HG02870 (cell line): ENCODE results near the gene MAP4K5.
"Not testable (repeated sequence)": the region's sequence is repeated elsewhere in the genome, so short reads cannot be mapped to it uniquely, and the experiment has no call there.

Source experiments
- ATAC-seq: cut with Tn5 transposase; IDR thresholded peaks from one replicate; pipeline ENCODE4 v1.9.1; 2021; ENCODE audit warnings: mild to moderate bottlenecking, moderate library complexity; ENCODE audit not compliant: unreplicated experiment

Gene MAP4K5

GRCh38 chr14:50533241-50533705 is 904 bp upstream of the MAP4K5 start:
- ATAC-seq, result no peak

GRCh38 chr14:50531595-50532501 is 521 bp downstream of the MAP4K5 start:
- peak; percentile 19 for ATAC-seq

DNA sequence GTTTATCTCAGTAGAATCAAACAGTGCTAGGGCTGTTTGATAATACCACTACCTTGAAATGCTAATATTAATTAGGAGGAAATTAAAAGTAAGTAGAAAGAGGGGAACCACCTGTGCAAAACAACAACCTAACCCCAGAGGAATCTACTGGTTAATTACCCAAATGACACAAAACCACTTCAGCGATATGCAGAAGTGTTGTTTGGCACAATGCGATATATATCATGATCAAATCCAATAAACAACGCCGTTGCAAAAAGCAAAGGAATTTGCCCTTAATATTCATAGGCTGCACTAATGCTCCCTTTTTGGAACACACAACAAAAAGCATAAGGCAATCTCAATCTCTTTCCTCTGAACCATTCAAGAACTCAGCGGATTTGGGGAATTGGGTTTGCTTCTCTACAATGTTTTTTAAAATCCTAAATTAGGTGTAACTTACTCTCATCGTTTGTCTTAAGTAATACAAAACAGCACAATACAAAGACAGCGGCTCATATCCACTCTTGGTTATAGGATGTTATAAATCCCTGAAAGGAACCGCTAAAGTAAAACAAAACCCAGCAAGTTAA is 1.5 kb downstream of the MAP4K5 start:
- no peak for ATAC-seq

- ATAC-seq, result no peak
Observed at GRCh38 chr14:50530358-50530757, 2.0 kb downstream of the MAP4K5 start.

- ATAC-seq, result no peak
Observed at GRCh38 chr14:50529288-50530179, 2.8 kb downstream of the MAP4K5 start.

DNA sequence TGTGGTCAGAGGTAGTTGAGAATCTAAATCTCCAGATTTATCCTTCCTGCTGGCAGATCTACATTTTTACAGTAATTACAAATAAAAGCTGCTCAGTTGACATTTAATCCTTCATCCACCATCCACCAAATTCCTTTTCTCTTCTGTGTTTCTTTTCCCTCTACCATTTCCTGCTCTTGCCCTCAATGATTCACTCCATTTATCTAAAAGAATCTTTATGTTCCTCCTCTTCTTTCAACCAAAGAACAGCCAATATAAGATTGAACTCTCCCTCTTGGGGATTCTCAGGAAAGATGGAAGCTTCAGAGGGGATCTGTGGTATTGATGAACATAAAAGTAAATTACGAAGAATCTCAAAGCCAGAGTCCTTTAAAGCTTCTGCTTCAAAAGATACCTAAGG is 4.4 kb downstream of the MAP4K5 start:
- no peak for ATAC-seq

DNA sequence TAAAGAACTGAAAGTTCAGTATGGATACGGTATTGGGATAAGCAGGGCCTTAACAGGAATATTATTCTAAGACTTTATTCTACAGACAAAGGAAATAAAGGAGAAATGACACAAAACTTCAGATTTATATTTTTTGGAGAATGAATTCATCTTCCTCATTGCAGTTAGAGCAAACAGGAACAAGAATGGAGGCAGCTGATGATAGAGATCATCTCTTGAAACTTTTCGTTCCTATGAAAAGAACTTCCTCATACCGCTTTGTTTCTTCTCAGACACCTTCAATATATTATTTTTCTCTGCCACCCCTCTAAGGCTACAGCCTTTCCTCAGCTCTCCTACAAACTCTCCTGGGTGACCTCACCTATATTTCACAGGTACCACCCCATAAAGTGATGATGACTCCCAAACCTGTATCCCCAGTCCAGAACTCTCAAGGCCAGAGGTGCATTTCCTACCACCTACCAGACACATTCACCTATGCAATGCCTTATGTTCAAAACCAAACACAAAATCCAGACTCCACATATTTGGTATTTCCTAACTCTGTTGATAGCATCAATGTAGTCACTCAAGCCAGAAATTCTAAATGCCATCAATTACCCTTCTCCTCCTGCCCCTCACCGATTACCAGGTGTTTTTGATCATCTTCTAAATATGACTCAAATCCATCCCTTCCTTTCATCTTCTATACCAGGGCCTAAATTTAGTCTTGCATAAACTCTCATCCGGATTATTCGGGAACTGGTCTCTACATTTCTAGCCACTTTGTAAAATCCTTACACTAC is 7.4 kb downstream of the MAP4K5 start:
- ATAC-seq, result no peak

- peak; percentile 31 for ATAC-seq
Observed at GRCh38 chr14:50524060-50524459, 8.3 kb downstream of the MAP4K5 start.

- no peak for ATAC-seq
Observed at GRCh38 chr14:50523271-50524041, 8.9 kb downstream of the MAP4K5 start.

DNA sequence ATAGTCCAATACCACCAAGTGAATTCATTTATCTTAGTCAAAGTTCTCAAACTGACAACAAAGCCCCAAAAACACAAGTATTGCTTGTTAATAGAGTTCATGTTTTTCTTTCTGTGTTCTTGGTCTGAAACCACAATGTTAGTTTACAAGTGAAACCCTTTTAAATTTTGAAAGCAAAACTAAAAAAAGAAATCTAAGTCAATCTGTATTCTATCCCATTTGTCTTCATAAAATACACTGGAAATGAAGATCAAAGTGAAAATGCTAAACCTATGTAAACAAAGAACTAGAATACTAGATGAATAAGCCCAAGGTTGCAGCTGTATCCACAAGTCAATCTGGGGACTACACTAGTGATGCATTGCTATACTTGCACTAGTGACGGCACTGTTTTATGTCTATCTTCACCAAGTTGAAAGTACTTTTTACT is 10.4 kb downstream of the MAP4K5 start:
- ATAC-seq, result peak; percentile 55

DNA sequence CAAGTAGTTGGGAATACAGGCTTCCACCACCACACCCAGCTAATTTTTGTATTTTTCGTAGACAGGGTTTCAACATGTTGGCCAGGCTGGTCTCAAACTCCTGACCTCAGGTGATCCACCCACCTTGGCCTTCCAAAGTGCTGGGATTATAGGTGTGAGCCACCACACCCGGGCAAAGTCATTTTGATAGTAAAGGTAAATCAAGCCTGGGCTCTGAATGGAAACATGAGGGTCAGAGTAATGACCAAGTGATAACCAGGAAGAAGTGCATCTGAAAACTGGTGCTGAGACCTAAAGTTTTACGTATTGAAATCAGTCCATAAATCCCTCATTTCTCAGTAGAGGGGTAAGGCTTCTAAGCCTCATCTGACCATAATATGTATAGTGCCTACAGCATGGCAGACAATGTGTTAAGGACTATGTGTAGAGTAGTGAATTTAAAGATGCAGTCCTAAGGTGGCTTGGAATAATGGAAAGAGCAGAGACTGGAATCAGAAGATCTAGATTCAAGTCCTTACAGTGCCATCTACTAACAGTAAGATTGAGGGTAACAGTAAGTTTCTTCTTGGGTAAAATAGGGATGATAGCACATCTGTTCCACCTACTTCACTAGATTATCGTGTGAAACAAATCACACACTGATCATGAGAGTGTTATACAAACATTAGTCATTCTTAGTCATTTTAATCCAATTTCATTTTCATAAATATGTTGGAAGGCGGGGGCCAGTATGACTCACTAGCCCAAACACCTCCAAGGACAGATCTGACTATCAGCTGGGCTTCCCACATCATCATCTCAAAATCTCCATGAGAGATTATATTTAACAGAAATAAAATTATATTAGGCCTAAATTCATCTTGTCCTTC is 11.2 kb downstream of the MAP4K5 start:
- peak; percentile 72 for ATAC-seq

DNA sequence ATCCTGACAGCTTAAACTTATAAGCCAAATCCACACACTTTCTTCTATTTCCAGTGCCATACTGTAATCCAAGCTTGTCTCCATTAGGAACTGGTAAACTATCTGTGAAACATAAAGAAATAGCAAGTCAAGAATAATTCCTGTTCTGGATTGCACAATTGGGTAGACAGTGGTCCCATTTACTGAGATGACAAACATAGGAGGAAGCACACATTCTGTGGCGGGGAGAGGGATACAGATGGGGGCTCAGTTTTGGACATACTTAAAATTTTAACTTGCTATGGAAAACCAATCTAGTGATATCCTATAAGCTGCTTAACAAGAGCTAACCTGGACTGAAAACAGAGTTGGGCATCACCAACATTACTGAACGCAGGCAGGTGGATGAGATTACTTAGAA is 16.3 kb downstream of the MAP4K5 start:
- no peak for ATAC-seq

DNA sequence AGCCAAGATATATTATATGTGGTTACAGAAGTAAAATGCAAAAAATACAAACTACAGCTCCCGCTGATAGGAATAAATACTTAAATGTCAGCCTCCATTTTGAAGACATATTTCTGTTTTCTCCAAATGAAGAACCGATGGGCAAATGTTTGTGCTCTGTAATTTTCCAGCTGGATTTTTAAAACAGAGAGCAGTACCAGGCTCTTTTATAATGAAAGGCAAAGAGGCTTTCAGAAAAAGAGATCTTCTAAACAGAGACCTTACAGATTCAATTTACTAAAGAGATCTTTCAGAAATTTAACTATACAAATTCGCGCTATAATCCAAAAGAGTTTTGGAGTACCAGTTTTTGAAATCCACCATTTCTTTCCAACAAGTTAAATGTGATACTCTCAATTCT is 19.9 kb downstream of the MAP4K5 start:
- ATAC-seq, result no peak

DNA sequence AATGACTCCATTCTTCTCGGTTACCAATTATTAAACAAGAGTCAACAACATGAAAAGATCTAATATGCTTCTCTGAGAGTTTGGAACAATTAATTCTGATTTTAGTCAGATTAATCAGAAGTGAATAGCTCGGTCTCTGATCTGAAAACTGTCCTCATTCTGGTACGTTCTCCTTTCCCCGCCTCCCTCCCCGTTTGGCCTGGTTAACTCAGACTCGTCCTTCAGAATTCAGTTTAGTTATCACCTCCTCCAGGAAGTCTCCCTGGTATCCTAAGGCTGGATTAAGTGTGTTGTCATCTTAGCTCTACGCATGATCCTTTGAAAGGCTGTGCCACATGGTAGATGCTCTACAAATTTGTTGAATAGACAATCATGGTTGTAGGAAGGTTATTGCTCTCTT is 22.2 kb downstream of the MAP4K5 start:
- no peak for ATAC-seq

DNA sequence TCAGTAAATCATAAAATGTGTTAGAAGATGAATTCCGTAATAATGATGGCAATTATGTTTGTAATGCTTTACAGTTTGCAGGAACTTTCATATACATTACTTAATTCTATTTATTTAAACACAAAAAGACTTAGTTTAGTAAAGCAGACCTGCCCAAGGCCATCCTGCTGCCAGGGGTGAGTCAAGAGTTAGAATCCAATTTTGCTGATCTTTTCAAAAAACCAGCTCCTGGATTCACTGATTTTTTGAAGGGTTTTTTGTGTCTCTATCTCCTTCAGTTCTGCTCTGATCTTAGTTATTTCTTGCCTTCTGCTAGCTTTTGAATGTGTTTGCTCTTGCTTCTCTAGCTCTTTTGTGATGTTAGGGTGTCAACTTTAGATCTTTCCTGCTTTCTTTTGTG is 25.3 kb downstream of the MAP4K5 start:
- not testable (repeated sequence) for ATAC-seq

DNA sequence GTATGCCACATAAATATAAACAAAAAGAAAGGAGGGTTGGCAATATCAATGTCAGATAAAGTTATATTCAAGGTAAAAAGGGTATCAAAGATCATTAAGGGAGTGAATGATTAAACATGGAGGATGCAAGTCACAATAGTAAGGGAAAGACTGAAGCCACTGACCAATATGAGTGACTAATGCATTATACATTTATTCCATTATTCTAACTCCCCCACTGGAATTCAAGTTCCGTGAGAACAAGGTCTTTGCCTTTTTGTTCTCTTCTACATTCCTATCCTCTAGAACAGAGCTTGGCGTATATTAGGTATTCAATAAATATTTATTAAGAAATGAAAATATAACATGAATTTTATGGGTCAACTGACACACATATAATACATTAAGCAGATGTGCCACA is 30.7 kb downstream of the MAP4K5 start:
- ATAC-seq, result no peak

DNA sequence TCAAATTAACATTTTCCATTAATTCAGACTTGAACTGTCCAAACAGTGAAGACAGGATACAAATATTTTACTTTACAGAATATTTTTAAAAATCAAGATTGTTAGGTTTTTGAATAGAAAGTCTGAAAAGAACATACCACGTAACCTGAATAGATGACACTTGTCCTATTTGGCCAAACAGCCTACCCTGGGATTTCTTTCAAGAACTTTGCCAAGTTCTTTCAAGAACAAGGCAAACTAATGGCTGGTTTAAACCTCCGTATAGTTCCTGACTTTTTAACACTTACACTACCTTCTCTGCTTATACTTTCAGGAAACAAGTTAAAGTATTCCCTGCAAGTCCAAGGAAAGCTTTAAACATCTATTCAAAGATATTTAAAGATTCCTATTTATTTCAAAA is 35.0 kb downstream of the MAP4K5 start:
- no peak for ATAC-seq

DNA sequence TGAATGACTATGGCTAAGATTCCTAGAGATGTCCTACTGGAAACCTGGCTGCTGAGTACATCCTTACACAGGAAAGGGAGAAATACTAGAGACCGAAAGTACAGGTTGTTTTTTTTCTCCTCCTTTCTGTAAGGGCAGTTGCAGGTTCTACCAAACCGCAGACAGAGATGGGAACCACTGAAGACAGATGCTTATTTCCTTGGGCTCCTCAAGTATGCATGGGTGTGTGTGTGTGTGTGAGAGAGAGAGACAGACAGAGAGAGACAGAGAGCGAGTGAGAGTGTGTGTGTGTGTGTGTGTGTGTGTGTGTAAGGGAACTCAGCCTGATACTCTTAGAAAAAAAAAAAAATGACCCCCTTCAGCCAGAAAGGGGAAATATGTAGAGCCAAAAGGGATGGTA is 42.5 kb downstream of the MAP4K5 start:
- ATAC-seq, result no peak

DNA sequence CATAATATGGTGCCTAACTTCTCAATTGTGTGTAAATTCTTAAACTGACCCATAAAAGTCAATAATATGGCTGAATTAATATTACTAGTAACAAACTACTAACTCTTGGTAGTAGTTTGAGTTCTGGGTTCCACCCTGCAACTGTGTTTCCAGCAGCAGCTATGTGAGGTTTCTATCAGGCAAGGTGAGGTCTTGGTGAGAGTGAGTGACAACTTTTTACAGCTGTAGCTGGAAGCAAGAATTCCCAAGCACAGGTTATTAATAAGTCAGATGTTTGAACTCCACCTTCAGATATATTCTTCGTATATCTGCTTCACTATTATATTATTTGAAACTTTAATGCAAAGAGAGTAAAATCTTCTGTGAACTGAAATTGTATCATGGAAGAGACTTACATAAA is 43.8 kb downstream of the MAP4K5 start:
- ATAC-seq, result no peak
